SK-N-SH (cell line): ENCODE results near the gene NHP2. TPM values are rescaled to one million over a fixed set of nuclear protein-coding genes. Genes with fewer than 3 reads are reported as not detected.

ENCODE experiments used
- CTCF ChIA-PET: fragments of 300-600, 350-600 bp; formaldehyde crosslinking; extraction: SDS; loops from one replicate; lab custom pipeline; 2021; lab: Yijun Ruan, JAX
- POLR2A ChIA-PET: fragments of 350-600 bp; sonication (Branson Sonifier 250); formaldehyde crosslinking; extraction: SDS; loops from one replicate; lab custom pipeline; 2020; ENCODE audit warnings: antibody characterized with exemption, inconsistent platforms; lab: Yijun Ruan, JAX
- DNase-seq: peaks from one replicate; pipeline ENCODE4 v3.0.0; 2012
- H2AFZ ChIP-seq: fragments of 200-600 bp; sonication (generic); 2 replicates; pipeline ENCODE4 v1.8.1; 2016; ENCODE audit warnings: antibody characterized with exemption, mild to moderate bottlenecking, low read depth
- H3F3A ChIP-seq: fragments of 200-600 bp; sonication (generic); replicated peaks from 2 replicates; pipeline ENCODE3; 2016; ENCODE audit warnings: antibody characterized with exemption, mild to moderate bottlenecking; ENCODE audit not compliant: insufficient read depth
- H3K27ac ChIP-seq, 2 experiments: fragments of 200-500 bp in 1 of 2; fragments of 200-600 bp in 1 of 2; sonication (Bioruptor generic) in 1 of 2; sonication (generic), shearing (Covaris generic) in 1 of 2; 2 replicates each; pipeline versions ENCODE4 v1.5.1 to v1.6.1; 2014 to 2016; ENCODE audit warnings: low read depth in 2 of 2, inconsistent platforms in 1 of 2, low read length in 1 of 2, mild to moderate bottlenecking in 1 of 2, mixed read lengths in 1 of 2
- H3K27me3 ChIP-seq: fragments of 200-600 bp; sonication (generic), shearing (Covaris generic); 2 replicates; pipeline ENCODE4 v1.6.1; 2016; ENCODE audit warnings: mixed run types; ENCODE audit not compliant: insufficient read depth
- H3K36me3 ChIP-seq, 2 experiments: fragments of 200-500 bp in 1 of 2; fragments of 200-600 bp in 1 of 2; sonication (Bioruptor generic) in 1 of 2; sonication (generic) in 1 of 2; replicated peaks in 1 of 2; 2 replicates each; pipeline versions ENCODE3 to v1.5.1; 2014 to 2016; ENCODE audit warnings: low read length in 1 of 2, mild to moderate bottlenecking in 1 of 2; ENCODE audit not compliant: insufficient read depth in 2 of 2, control insufficient read depth in 1 of 2
- H3K4me1 ChIP-seq, 2 experiments: fragments of 200-500 bp in 1 of 2; fragments of 200-600 bp in 1 of 2; sonication (Bioruptor generic) in 1 of 2; sonication (generic), shearing (Covaris generic) in 1 of 2; 2 replicates each; pipeline versions ENCODE4 v1.5.1 to v1.6.1; 2014 to 2016; ENCODE audit warnings: low read depth in 1 of 2, low read length in 1 of 2, mixed run types in 1 of 2; ENCODE audit not compliant: insufficient read depth in 2 of 2, control insufficient read depth in 1 of 2
- H3K4me2 ChIP-seq: fragments of 200-600 bp; sonication (generic), shearing (Covaris generic); 2 replicates; pipeline ENCODE4 v1.6.1; 2017; ENCODE audit warnings: mixed run types
- H3K4me3 ChIP-seq, 2 experiments: fragments of 200-500 bp in 1 of 2; fragments of 200-600 bp in 1 of 2; sonication (Bioruptor generic) in 1 of 2; sonication (generic), shearing (Covaris generic) in 1 of 2; 2 replicates each; pipeline versions ENCODE4 v1.5.1 to v1.8.1; 2014 to 2016; ENCODE audit warnings: low read depth in 2 of 2, inconsistent platforms in 1 of 2, low read length in 1 of 2, mild to moderate bottlenecking in 1 of 2, mixed read lengths in 1 of 2, moderate library complexity in 1 of 2
- H3K79me2 ChIP-seq: fragments of 200-600 bp; sonication (generic); 2 replicates; pipeline ENCODE4 v1.8.1; 2017; ENCODE audit warnings: mild to moderate bottlenecking; ENCODE audit not compliant: insufficient read depth
- H3K9ac ChIP-seq: fragments of 200-600 bp; sonication (generic); 2 replicates; pipeline ENCODE4 v1.6.1; 2017; ENCODE audit warnings: mixed run types
- H3K9me2 ChIP-seq: fragments of 200-600 bp; sonication (generic); 2 replicates; pipeline ENCODE4 v1.6.1; 2017; ENCODE audit warnings: mixed run types
- H3K9me3 ChIP-seq: fragments of 200-600 bp; sonication (generic); 2 replicates; pipeline ENCODE4 v1.6.1; 2017; ENCODE audit warnings: mixed run types, mild to moderate bottlenecking, moderate library complexity
- H4K20me1 ChIP-seq: fragments of 200-600 bp; sonication (generic); 2 replicates; pipeline ENCODE4 v1.6.1; 2017; ENCODE audit warnings: mild to moderate bottlenecking, mixed run types; ENCODE audit not compliant: insufficient read depth
- CTCF ChIP-seq: fragments of 200-600 bp; sonication (generic); IDR thresholded peaks from 2 replicates; pipeline ENCODE4 v1.6.1; 2017; ENCODE audit warnings: antibody characterized with exemption, mild to moderate bottlenecking, moderate library complexity
- EZH2phosphoT487 ChIP-seq: fragments of 200-600 bp; sonication (generic); IDR thresholded peaks from 2 replicates; pipeline ENCODE4 v1.6.1; 2017; ENCODE audit warnings: low read depth, mixed run types, mild to moderate bottlenecking, antibody characterized with exemption, moderate library complexity, borderline replicate concordance
- IRF3 ChIP-seq: fragments of 150-350 bp; IDR thresholded peaks from 2 replicates; pipeline ENCODE4 v1.6.1; 2016; ENCODE audit warnings: mild to moderate bottlenecking, low read depth, low read length
- MAX ChIP-seq: IDR thresholded peaks from 2 replicates; pipeline ENCODE4 v1.4.0; 2012; ENCODE audit warnings: low read depth
- MXI1 ChIP-seq: IDR thresholded peaks from 2 replicates; pipeline ENCODE4 v1.6.1; 2012; ENCODE audit warnings: mild to moderate bottlenecking, low read depth, low read length, improper control_type of control experiment
- RAD21 ChIP-seq: IDR thresholded peaks from 2 replicates; pipeline ENCODE4 v1.6.1; 2012; ENCODE audit warnings: mild to moderate bottlenecking, low read length
- RXRA ChIP-seq: IDR thresholded peaks from 2 replicates; pipeline ENCODE4 v1.4.0; 2012; ENCODE audit warnings: low read depth, mild to moderate bottlenecking, borderline replicate concordance
- SMC3 ChIP-seq: IDR thresholded peaks from 2 replicates; pipeline ENCODE4 v1.6.1; 2012; ENCODE audit warnings: low read depth, low read length, improper control_type of control experiment
- TAF1 ChIP-seq: IDR thresholded peaks from 2 replicates; pipeline ENCODE4 v1.6.1; 2012; ENCODE audit warnings: low read depth, mild to moderate bottlenecking, low read length, moderate library complexity, borderline replicate concordance
- USF1 ChIP-seq: IDR thresholded peaks from 2 replicates; pipeline ENCODE4 v1.4.0; 2012; ENCODE audit warnings: low read depth, borderline replicate concordance
- YY1 ChIP-seq: IDR thresholded peaks from 2 replicates; pipeline ENCODE4 v1.4.0; 2012; ENCODE audit warnings: low read depth, mild to moderate bottlenecking
- WGBS: methylation state at CpG from one replicate; pipeline ENCODE4 v1.1.6; 2017; ENCODE audit warnings: low lambda C conversion rate; 5-methylcytosine and 5-hydroxymethylcytosine counted together
- polyA plus RNA-seq, 3 experiments: library from polyadenylated mRNA; depleted of rRNA; stranded (reverse); fragments of >200 nt; gene quantifications; 2 replicates each; pipeline ENCODE4 v1.2.3, GENCODE V29; 2012

Gene NHP2
- polyA plus RNA-seq, 1 of the 3 experiments (the other 2 are of a cell fraction), result 455 TPM

- no peaks in the 10 kb centered on the region for H3K79me2 ChIP-seq
- no peak overlapping the region for H2AFZ ChIP-seq
- H3K4me2 ChIP-seq, result no peak overlapping the region
- H3K4me1 ChIP-seq, result peaks cover 0 to 8% of the 10 kb centered on the region in 2 experiments; a peak in 1 of 4 replicates
- no peak overlapping the region for H3K27ac ChIP-seq
- no peaks in the 10 kb centered on the region for H3K9me3 ChIP-seq
- TF ChIP-seq USF1 (no peak), SMC3 (no peak)
- DNase-seq, result no peak
- no peak overlapping the region for H3K4me3 ChIP-seq
- ChIA-PET POLR2A (no interaction called here), CTCF (interaction anchor here (1.1 to 1.5 kb wide), 3 partner anchors 45 to 90 kb away, joined by 3 to 11 read pairs (median 4); no protein-coding TSS in a partner anchor)
- no peaks in the 10 kb centered on the region for H3K27me3 ChIP-seq
- H3K9me2 ChIP-seq, result no peaks in the 10 kb centered on the region
- H4K20me1 ChIP-seq, result no peaks in the 10 kb centered on the region
- no peaks in the 10 kb centered on the region for H3F3A ChIP-seq
- no peaks in the 10 kb centered on the region for H3K36me3 ChIP-seq
- H3K9ac ChIP-seq, result no peak overlapping the region
- 87% methylated on average over 28 of the region's 38 CpGs for WGBS
These were observed 11.9 kb upstream of the NHP2 start for GRCh38 chr5:178165581-178165980.

GRCh38 chr5:178163772-178164735, 10.4 kb upstream of the NHP2 start:
- no peaks in the 10 kb centered on the region for H3K27me3 ChIP-seq

More at GRCh38 chr5:178163772-178164735, 10.4 kb upstream of the NHP2 start:
- H3K9ac ChIP-seq, result no peak overlapping the region
- TF ChIP-seq IRF3 (no peak), MXI1 (peak; percentile 67), YY1 (no peak), TAF1 (no peak), RXRA (no peak), SMC3 (peak; percentile 91), EZH2phosphoT487 (no peak), CTCF (peak; percentile 94), RAD21 (peak; percentile 94), MAX (peak; percentile 58)
- TF ChIP-seq, all 33 proteins: peak for 5
- Histone ChIP-seq H3K9me3 (no peaks in the 10 kb centered on the region), H3K79me2 (no peaks in the 10 kb centered on the region), H4K20me1 (no peaks in the 10 kb centered on the region), H3K27ac (no peak overlapping the region), H2AFZ (0 out of 2 replicates have a peak overlapping the region, but pooled peaks have one; percentile 74), H3K9me2 (no peaks in the 10 kb centered on the region), H3K4me1 (peaks cover 0 to 8% of the 10 kb centered on the region in 2 experiments; a peak in 1 of 4 replicates), H3K4me3 (peak overlapping the region; percentile 10 to 58; a peak in 3 of 4 replicates), H3K36me3 (no peaks in the 10 kb centered on the region), H3K4me2 (peak overlapping the region; percentile 78), H3F3A (no peaks in the 10 kb centered on the region)
- ChIA-PET POLR2A (no interaction called here), CTCF (interaction anchor here (0.6 to 3.2 kb wide), 15 partner anchors 10 to 226 kb away, joined by 3 to 59 read pairs (median 3); no protein-coding TSS in a partner anchor)
- WGBS, result 28% methylated on average over 11 of the region's 33 CpGs
- DNase-seq, result peak; percentile 95
